Measurements from ENCODE around the gene PDE11A.

PDE11A gene

GRCh38 chr2:177721087-177721486 is 351.5 kb downstream of the PDE11A start:
- DNase-seq: no peak

- no peak for DNase-seq
Measured at GRCh38 chr2:177717831-177718618, 354.6 kb downstream of the PDE11A start.

- DNase-seq: no peak
Measured at GRCh38 chr2:177716484-177716883, 356.1 kb downstream of the PDE11A start.

- no peak for DNase-seq
Measured at GRCh38 chr2:177715771-177716170, 356.8 kb downstream of the PDE11A start.

GRCh38 chr2:177714704-177715103 is 357.9 kb downstream of the PDE11A start:
- DNase-seq: no peak

GRCh38 chr2:177712462-177712861 is 360.1 kb downstream of the PDE11A start:
- no peak for DNase-seq

GRCh38 chr2:177711483-177712265 is 360.9 kb downstream of the PDE11A start:
- DNase-seq: no peak

GRCh38 chr2:177710889-177711288 is 361.7 kb downstream of the PDE11A start:
- no peak for DNase-seq

GRCh38 chr2:177709986-177710401 is 362.6 kb downstream of the PDE11A start:
- DNase-seq: no peak

GRCh38 chr2:177708660-177709444 is 363.7 kb downstream of the PDE11A start:
- no peak for DNase-seq

- DNase-seq: no peak
Measured at GRCh38 chr2:177708106-177708505, 364.5 kb downstream of the PDE11A start.

- DNase-seq: no peak
Measured at GRCh38 chr2:177705511-177706173, 366.9 kb downstream of the PDE11A start.

GRCh38 chr2:177703159-177703558 is 369.4 kb downstream of the PDE11A start:
- no peak for DNase-seq

GRCh38 chr2:177698281-177698680 is 374.3 kb downstream of the PDE11A start:
- no peak for DNase-seq

GRCh38 chr2:177694348-177694747 is 378.2 kb downstream of the PDE11A start:
- no peak for DNase-seq

- no peak for DNase-seq
Measured at GRCh38 chr2:177693658-177694339, 378.8 kb downstream of the PDE11A start.

GRCh38 chr2:177692783-177693269 is 379.8 kb downstream of the PDE11A start:
- no peak for DNase-seq

GRCh38 chr2:177692042-177692782 is 380.4 kb downstream of the PDE11A start:
- no peak for DNase-seq

- no peak for DNase-seq
Measured at GRCh38 chr2:177691177-177691576, 381.4 kb downstream of the PDE11A start.

GRCh38 chr2:177689623-177690022 is 383.0 kb downstream of the PDE11A start:
- no peak for DNase-seq

GRCh38 chr2:177688844-177689243 is 383.7 kb downstream of the PDE11A start:
- DNase-seq: no peak

All from stimulated activated CD4-positive, alpha-beta T cell treated with anti-CD3 and anti-CD28 coated beads, Interleukin-1b, Interleukin-23, amount 100 ng/mL, for 48 hours (primary cell).